ENCODE measurements around the gene ACD. TPM values are rescaled to one million over a fixed set of nuclear protein-coding genes. Genes with fewer than 3 reads are reported as not detected.

ACD gene
- total RNA-seq, 2 donors from 2014 or later, result 11.4 to 33.6 TPM

GRCh38 chr16:67668495-67669157 is 8.6 kb upstream of the ACD start:
- ATAC-seq, result no peak
- intact Hi-C loops (cut with DNase I), result no loop called here

GRCh38 chr16:67667817-67668494 is 7.9 kb upstream of the ACD start:
- intact Hi-C loops (cut with DNase I), result no loop called here

More at GRCh38 chr16:67668495-67669157, 8.6 kb upstream of the ACD start:
- no peaks in the 10 kb centered on the region for H3K9me3 ChIP-seq
- no peak overlapping the region for H3K4me3 ChIP-seq
- 87% methylated on average over 5 to 6 of the region's 6 CpGs for WGBS, 2 donors
- peak overlapping the region; percentile 25 to 97 (median 90) for H3K27ac ChIP-seq
- H3K27me3 ChIP-seq, result no peaks in the 10 kb centered on the region
- TF ChIP-seq POLR2A (IDR thresholded peaks at IDR 0.05) (no peak), CTCF (IDR thresholded peaks at IDR 0.05) (peak in 1 of 7 experiments; percentile 12)
- peaks cover 50% of the 10 kb centered on the region for H3K4me1 ChIP-seq
- DNase-seq, result no peak
- H3K36me3 ChIP-seq (replicated peaks in 1 of 2; ENCODE audit: insufficient read depth in 1 of 2, low read depth in 2 of 2), result no peaks in the 10 kb centered on the region

GRCh38 chr16:67667453-67667816 is 7.4 kb upstream of the ACD start:
- Histone ChIP-seq H3K36me3 (replicated peaks in 1 of 2; ENCODE audit: insufficient read depth in 1 of 2, low read depth in 2 of 2) (no peaks in the 10 kb centered on the region), H3K27ac (peak overlapping the region; percentile 4 to 97 (median 90)), H3K4me3 (no peak overlapping the region), H3K27me3 (no peaks in the 10 kb centered on the region), H3K9me3 (no peaks in the 10 kb centered on the region), H3K4me1 (peaks cover 53% of the 10 kb centered on the region)
- intact Hi-C loops (cut with DNase I), result no loop called here
- TF ChIP-seq POLR2A (IDR thresholded peaks at IDR 0.05) (no peak), CTCF (IDR thresholded peaks at IDR 0.05) (no peak)
- WGBS, 2 donors, result 46 to 80% methylated on average over 3 to 10 of the region's 10 CpGs
- no peak for ATAC-seq
- no peak for DNase-seq

More at GRCh38 chr16:67667817-67668494, 7.9 kb upstream of the ACD start:
- Histone ChIP-seq H3K9me3 (no peaks in the 10 kb centered on the region), H3K4me3 (no peak overlapping the region), H3K36me3 (replicated peaks in 1 of 2; ENCODE audit: insufficient read depth in 1 of 2, low read depth in 2 of 2) (no peaks in the 10 kb centered on the region), H3K27ac (peak overlapping the region; percentile 25 to 97 (median 90)), H3K27me3 (no peaks in the 10 kb centered on the region), H3K4me1 (peaks cover 50% of the 10 kb centered on the region)
- ATAC-seq (peak; percentile 76), DNase-seq (peak; percentile 88 to 95 (median 93))
- 12 to 16% methylated on average over 10 to 18 of the region's 18 CpGs for WGBS, 2 donors
- TF ChIP-seq POLR2A (IDR thresholded peaks at IDR 0.05) (peak in 1 of 3 donors; percentile 20), CTCF (IDR thresholded peaks at IDR 0.05) (peak; percentile 72 to 99 (median 98))

- WGBS, 2 donors, result 8 to 33% methylated on average over 10 to 56 of the region's 78 CpGs
- peak; percentile 72 for ATAC-seq
- no peaks in the 10 kb centered on the region for H3K27me3 ChIP-seq
- intact Hi-C loops (cut with DNase I), result no loop called here
- no peaks in the 10 kb centered on the region for H3K36me3 ChIP-seq (replicated peaks in 1 of 2; ENCODE audit: insufficient read depth in 1 of 2, low read depth in 2 of 2)
- peak; percentile 87 to 93 (median 91) for DNase-seq
- TF ChIP-seq CTCF (IDR thresholded peaks at IDR 0.05) (no peak), POLR2A (IDR thresholded peaks at IDR 0.05) (peak in 1 of 3 donors; percentile 40)
- H3K9me3 ChIP-seq, result no peaks in the 10 kb centered on the region
- H3K4me3 ChIP-seq, result peak within 1 kb of the TSS; percentile 44 to 73
- H3K27ac ChIP-seq, result peak within 1 kb of the TSS; percentile 87 to 97 (median 93)
- H3K4me1 ChIP-seq, result peaks cover 59% of the 10 kb centered on the region
Measured at GRCh38 chr16:67666559-67667452, 6.7 kb upstream of the ACD start, which contains the start of the genes C16orf86 and ENKD1. Gene C16orf86 (plus strand): TSS chr16:67666814. CDS start chr16:67666971, 157 bp downstream. Gene ENKD1 (minus strand): TSS chr16:67666750. CDS start chr16:67666442, 308 bp downstream.

All from body of pancreas (tissue), 4 donors.